ENCODE data around the gene GIGYF2.
"Not testable (repeated sequence)": the region's sequence is repeated elsewhere in the genome, so short reads cannot be mapped to it uniquely, and the experiment has no call there.

Gene GIGYF2, protein sequence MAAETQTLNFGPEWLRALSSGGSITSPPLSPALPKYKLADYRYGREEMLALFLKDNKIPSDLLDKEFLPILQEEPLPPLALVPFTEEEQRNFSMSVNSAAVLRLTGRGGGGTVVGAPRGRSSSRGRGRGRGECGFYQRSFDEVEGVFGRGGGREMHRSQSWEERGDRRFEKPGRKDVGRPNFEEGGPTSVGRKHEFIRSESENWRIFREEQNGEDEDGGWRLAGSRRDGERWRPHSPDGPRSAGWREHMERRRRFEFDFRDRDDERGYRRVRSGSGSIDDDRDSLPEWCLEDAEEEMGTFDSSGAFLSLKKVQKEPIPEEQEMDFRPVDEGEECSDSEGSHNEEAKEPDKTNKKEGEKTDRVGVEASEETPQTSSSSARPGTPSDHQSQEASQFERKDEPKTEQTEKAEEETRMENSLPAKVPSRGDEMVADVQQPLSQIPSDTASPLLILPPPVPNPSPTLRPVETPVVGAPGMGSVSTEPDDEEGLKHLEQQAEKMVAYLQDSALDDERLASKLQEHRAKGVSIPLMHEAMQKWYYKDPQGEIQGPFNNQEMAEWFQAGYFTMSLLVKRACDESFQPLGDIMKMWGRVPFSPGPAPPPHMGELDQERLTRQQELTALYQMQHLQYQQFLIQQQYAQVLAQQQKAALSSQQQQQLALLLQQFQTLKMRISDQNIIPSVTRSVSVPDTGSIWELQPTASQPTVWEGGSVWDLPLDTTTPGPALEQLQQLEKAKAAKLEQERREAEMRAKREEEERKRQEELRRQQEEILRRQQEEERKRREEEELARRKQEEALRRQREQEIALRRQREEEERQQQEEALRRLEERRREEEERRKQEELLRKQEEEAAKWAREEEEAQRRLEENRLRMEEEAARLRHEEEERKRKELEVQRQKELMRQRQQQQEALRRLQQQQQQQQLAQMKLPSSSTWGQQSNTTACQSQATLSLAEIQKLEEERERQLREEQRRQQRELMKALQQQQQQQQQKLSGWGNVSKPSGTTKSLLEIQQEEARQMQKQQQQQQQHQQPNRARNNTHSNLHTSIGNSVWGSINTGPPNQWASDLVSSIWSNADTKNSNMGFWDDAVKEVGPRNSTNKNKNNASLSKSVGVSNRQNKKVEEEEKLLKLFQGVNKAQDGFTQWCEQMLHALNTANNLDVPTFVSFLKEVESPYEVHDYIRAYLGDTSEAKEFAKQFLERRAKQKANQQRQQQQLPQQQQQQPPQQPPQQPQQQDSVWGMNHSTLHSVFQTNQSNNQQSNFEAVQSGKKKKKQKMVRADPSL (N-terminal part only)

DNA sequence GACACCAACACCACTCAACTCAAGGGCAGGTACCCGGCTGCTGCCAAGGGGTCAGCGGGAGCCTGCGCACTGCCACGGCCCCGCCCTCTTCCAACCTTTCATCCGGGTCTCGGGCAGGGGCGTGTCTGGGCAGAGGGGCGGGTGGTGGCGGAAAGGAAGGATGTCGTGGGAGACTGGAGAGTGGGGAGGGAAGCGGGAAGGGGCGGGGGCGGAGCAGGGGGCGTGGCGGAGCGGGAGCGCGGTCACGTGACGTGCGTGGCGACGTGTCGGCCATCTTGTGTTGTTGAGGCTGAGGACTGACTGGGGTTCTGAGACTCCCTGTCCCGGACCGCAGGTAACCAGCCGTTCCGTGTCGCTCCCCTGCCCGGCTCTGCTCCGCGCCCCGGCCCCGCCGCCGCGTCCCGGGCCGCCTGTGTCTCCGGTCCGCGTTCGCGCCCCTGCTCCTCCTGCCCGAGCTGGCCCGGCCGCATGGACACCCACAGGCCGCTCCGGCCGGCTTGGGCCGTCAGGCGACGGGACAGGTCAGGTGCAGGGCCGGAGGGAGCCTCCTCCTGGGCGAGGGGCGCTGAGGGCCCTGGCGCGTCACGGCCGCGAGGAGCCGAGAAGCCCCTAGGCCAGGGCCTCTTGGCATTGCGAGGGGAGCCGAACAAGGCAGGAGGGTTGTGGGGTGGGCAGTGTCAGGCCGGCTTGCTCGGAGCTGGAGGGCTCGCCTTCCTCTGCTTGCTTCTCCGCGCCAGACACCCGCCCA, at the start of gene GIGYF2:
GIGYF2 (plus strand) TSS at position 273 of the 748 bp plus-strand sequence. CDS start 37,867 bp downstream, outside the sequence.
- DNase-seq: peak; percentile 93

DNA sequence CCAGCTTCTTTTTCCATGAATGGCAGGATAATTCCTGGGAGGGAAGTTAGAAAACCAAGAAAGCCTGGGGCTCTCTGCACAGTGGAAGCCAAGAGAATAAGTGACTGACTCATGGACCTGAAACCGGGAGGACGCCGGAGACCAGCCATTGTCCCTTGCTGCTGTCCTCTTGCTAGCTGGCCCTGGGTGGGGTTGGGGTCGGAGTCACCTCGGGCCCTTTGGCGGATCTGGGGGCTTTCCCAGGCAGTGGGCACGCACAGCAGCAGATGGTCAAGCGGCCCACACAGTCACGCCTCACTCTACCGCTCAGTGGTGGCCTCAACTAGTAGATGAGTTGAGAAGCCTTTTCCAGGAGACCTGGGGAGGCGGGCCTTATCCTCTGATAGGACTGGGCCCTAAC, 48.1 kb upstream of the GIGYF2 start:
- DNase-seq: no peak

DNA sequence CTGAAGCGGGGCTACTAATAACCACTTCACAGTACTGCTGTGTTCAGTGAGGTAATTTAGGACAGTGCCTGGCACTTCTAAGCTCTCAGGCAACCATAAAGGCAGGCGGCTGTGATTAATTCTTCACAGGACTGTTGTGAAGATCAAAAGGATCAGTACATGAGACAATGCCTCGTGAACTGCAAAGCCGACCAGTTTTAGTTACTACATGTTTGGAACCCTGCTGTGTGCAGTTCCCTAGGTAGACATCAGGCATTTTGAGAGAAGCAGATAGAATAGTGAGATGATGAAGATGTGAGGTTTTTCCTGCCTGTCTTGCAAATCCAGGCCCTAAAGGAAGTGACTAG, 44.7 kb upstream of the GIGYF2 start:
- no peak for DNase-seq

DNA sequence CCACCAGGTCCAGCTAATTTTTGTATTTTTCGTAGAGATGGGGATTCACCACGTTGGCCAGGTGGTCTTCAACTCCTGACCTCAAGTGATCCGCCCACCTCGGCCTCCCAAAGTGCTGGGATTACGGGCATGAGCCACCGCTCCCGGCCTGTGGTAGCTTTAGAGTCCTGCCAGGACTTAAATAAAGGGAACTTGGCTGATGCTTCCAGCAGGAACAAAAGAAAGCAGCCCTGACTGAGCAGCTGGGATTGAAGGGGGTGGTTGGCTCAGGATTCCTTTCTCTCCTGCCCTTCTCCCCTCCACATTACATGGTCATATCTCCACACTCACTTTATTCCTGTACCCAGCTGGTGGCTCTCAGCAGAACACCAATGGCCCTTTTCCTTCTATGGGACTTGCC, 43.7 kb upstream of the GIGYF2 start:
- no peak for DNase-seq

DNA sequence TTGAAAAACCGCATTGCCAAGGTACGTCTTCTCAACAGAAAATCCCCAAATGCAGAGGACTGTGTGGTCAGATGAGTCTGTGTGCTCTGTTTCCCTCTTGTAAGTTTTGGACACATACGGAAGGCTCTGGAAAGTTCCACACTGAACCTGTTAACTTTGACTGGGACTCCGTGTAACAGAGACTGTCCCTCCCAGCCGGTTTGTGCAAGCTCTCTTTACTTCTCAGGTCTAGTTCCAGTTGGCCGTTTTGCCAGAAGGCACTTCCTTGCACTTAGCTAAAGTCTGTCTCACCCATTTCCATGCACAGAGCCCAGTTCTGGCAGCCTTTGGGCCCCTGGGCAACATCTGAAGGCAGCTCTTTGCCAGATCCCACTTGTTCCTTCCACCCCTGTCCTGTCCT, 41.7 kb upstream of the GIGYF2 start:
- DNase-seq: no peak

DNA sequence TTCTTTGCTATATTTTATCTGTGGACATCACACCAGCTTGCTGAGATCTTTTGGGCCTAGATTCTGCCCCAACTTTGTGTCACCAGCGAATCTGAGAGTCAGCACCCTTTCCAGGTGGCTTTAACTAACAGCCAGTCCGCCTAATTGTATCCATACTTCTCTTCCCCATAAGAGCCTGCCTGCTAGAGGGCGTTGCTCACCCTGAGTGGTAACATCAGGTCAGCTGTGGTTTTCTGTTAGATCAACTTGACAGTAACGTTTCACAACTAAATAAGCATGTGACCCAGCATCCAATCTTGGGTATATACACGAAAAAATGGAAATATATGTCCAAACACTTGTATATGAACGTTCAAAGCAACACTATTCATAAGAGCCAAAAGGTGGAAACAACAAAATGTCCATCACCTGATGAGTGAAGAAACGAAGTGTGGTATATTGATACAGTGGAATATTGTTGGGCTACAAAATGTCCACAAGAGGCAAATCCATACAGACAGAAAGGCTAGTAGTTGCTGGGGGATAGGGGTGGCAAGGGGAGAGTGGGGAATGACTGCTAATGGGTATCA, 38.8 kb upstream of the GIGYF2 start:
- no peak for DNase-seq

DNA sequence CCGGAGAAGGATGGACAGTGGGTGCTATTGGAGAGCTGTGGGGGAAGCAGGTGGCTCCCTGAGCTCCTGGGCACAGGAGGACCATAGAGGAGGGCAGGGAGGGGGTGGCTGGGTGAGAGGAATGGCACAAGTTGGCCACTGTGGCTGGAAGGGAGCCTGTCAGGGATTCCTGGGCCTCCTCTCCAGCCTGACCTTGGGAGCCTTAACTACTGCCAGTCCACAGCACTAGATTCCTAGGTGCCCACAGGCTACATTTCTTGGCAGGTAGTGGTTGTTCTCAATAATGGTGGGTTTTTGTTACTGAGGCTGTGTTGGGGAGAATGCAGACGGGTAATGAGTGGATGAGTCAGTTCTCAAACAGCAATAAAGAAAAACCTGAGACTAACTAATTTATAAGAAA, 37.8 kb upstream of the GIGYF2 start:
- DNase-seq: no peak

DNA sequence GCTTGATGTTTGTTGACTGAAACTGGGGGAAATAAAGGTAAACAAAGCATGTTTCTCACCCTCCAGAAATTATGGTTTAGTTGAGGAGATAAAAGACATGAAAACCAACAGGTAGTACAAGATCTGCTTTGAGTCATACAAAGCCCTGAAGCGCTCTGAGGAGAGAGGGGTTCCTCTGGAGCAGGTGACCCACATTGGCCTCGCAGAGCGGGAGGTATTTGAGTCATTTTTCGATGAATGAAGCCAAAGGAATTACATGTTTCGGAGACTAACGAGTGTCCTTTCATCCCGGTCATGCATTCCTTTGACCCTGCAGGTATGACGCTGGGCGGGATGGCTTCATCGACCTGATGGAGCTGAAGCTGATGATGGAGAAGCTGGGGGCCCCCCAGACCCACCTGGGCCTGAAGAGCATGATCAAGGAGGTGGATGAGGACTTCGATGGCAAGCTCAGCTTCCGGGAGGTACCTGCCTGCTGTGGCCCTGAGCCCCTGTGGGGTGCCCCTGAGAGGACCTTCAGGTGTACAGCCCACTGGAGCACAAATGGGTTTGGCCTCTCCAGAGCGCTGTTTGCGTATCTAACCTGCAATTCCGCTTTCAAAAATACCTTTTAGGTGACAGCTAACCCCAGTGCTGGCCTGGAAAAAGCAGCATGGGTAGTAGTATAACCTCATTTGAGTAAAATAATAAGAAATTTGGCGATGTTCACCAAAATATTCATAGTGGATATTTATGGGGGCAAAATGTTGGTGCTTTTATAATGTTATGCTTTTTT, 34.5 kb upstream of the GIGYF2 start:
- no peak for DNase-seq

DNA sequence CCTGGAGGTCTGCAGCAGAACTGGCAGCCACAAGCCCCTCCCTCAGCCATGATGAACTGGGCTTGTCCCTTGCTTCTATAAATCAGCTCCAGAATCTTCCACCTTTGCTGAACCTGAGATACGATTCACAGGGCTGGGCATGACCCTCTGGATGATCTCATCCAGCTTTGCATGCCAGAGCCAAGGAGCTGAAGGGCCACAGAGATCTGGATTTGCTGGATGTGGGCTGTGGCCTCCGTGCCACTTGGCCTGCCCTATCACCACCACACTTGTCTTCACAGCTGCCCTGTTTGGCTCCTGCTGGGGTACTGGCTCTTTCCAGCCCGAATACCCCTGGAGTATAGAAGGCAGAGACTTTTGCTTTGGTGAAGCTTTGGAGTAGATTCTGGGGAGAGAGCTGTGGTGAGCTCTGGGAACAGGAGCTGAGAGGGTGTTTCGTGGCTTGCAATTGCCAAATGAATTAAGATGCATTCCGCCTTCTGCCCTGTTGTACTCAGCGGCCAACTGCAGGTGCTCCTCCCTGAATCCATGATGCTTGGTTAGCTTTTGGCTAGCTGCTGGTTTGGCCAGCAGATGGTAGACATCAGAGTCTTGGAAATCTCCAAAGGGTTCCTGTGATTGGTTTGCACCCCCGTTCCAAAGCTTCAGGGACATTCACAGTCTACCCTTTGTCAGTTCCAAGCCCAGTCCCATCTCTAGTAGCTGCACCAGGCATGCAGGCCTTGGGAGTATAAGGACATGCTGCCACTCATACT, 30.9 kb upstream of the GIGYF2 start:
- no peak for DNase-seq

DNA sequence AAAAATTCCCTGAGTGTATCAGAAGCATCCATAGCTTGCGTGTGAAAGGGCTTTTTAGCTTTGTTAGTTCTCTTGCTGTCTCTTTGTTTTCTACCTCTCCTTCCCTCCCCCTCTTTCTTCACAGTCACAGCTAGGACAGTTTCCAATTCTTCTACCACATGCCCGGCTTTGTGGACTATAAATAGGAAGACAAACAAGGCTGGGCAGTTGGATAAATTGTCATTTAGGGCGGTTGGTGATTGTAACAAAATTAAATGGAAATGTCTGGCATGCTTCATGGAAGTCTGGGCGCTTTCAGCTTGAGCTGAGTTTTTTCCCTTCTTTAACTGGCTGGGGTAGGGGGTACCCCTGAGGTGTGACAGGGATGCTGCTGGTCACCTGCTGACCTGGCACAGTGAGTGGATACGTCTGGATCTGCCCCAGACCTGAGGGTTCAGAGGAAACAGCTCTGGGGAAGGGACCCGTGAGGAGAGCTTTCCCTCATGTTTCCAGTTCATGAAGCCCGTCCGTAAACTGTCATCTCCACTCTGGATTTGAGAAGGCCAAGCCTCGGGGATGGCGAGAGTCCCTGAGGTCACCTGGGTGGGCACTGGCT, 29.0 kb upstream of the GIGYF2 start:
- no peak for DNase-seq

DNA sequence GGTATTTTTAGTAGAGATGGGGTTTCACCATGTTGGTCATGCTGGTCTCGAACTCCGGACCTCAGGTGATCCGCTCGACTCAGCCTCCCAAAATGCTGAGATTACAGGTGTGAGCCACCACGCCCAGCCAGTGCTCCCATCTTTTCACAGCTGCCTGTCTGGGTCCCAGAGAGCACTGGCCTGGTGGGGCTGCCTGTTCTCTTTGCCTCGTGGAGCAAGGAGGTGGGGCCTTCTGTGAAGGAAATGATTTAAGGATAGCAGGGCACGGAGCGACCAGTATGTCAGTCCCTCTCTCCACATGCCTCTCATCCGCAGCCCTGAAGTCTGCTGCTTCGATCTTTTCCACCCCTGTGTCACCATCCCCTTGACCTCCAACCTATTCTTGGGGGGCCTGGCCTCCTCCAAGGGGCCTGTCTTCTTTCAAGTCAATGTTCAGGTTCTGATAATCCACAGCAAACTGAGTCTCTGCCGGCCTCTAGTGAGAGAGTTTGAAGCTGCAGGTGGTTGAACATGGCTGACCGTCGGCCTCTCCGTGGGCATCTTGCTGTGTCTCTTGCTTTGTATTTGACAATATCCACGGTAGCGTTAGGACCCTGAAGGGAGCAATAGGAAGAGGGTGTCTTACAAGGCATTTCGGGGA, 28.2 kb upstream of the GIGYF2 start:
- no peak for DNase-seq

DNA sequence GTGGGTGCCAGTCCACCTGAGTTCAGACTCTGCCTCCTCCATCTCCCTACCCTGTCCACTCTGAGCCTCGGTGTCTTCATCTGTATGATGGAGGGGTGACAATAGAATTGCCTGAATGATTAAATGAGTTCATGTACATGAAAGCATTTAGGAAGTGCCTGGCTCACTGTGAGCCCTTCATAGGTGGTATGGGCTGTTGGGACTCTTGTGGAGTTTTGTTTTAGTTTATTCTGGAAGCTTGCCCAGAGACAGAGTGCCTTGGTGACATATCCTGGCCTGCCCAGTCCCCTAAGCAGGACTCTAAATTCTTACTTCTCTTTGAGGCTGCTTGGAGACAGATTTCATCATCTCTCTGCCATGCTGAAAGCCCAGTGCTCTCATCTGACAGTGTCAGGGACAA, 24.5 kb upstream of the GIGYF2 start:
- DNase-seq: no peak

DNA sequence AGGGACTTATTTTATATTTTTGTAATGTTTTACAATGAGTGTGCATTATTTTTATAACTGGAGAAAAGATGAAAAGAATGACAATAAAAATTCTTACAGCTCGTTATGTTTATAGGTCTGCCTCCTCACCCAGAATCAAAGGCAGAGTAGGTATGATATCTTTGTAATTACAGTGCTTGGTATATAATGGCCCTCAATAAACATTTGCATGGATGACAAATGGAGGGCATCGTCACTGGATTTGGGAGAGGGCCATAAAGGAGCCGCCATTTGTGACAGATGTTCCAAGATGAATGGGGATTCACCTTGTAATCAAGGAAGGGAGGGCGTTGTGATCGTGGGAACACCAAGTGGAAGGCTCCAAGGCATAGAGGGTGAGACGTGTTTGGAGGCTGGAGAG, 22.6 kb upstream of the GIGYF2 start:
- DNase-seq: no peak

DNA sequence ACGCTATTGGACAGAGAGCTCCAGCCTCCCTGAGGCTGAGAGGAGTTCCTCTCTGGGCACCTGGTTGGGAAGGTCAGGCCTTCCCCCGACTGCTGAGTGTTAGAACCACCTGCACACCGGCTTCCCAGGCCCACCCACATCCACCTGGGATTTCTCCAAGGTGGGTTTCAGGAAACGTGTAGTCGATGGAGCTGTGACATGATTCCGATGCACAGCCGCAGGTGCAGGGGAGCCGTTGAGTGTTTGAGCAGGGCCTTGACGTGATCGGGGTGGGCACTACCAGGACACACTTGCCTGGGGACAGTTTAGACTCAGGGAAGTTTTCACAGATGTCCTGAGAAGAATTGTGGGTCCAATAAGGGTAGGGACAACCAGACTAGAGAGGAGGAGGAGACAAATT, 21.8 kb upstream of the GIGYF2 start:
- no peak for DNase-seq

DNA sequence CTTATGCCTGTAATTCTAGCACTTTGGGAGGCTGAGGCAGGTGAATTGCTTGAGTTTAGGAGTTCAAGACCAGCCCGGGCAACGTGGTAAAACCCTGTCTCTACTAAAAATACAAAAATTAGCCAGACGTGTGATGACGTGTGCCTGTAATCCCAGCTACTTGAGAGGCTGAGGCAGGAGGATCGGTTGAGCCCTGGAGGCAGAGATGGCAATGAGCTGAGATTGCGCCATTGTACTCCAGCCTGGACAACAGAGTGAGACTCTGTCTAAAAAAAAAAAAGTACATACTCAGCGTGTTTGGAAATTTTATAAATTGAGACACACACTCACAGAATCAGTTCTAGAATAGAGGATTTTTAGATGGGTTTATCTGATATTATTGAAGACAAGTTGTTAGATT, 17.1 kb upstream of the GIGYF2 start:
- DNase-seq: no peak

DNA sequence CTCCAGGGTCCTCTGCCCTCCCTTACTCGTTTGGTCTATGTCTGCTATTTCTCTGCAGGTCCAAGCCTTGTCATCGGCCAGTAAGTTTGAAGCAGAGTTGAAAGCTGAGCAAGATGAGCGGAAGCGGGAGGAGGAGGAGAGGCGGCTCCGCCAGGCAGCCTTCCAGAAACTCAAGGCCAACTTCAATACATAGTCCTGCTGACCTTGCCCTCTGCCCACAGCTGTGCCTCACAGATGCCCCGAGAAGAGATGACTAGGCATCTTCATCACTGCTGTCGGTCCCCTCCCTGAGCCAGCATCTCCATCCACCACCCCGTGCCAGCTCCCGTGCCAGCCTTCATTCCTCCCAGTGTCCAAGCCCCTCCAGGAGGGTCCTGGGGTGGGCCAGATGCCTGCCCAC, 15.6 kb upstream of the GIGYF2 start:
- no peak for DNase-seq

DNA sequence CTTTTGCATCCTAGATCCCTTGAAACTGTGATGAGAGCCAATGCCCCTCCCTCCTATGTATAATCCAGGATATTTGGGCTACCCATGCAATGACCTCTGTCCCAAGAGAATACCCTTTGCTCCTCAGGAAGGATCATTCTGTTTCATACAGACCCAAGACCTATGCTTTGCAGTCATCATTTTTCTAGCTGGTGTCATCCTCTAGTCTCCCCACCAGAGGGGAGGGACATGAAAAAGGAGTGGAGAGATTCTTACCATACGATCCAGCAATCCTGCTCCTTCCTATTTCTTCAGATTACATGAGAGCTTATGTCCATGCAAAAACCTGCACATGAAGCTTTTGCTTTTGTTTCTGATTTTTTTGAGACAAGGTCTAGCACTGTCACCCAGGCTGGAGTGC, 13.8 kb upstream of the GIGYF2 start:
- no peak for DNase-seq

DNA sequence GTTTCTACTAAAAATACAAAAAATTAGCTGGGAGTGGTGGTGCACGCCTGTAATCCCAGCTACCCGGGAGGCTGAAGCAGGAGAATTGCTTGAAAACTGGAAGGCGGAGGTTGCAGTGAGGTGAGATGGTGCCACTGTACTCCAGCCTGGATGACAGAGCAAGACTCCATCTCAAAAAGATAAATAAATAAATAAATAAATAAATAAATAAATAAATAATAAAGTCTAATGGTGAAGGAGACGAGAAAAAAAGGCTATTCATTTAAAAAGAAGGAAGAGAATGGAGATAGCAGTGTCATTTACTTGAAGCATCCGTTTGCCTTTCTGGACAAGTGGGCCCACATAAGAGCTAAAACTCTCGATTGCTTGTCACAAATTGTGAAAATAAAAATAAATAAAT, 11.7 kb upstream of the GIGYF2 start:
- DNase-seq: not testable (repeated sequence)

DNA sequence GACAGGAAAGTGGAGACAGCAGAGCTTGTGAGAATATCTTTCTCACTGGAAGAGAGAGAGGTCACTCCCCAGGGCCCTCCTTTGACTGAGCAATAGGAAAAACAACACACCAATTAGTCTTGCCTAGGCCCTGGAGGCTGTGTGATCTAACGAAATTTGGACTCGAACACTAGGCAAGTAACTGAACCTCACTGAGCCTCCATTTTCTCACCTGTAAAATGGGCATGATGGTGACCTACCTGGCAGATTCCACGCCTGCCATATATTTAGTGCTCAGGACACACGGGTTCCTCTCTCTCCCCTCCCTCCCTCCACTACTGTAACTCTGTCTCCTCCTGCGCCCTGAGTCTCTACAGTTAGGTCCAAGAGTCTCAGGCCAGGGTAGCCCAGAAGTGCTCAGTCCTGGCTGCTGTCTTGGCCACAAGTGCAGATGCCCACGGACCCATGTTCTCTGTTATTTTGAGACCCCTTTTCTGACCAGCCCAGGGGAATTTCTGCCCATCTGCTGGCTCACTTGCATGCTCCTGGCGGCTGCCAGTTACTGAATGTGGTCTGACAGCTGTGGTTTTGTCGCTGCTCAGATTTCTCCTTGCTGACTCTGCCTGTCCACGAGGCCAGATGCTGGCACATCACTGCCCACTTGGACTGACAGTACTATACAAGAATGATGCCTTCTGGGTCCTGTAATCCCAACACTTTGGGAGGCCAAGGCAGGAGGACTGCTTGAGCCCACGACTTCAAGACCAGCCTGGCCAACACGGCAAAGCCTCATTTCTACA, 9.6 kb upstream of the GIGYF2 start:
- no peak for DNase-seq

All from stimulated activated naive CD4-positive, alpha-beta T cell treated with Interleukin-2 at 50 U/mL for 16 hours (primary cell).